Stimulated activated CD8-positive, alpha-beta memory T cell treated with anti-CD3 and anti-CD28 coated beads, Interleukin-12 subunit alpha, Interleukin-12 subunit beta, amount 100 ng/mL, for 4 hours (primary cell): ENCODE results near the gene TCF23.
"Not testable (repeated sequence)": the region's sequence is repeated elsewhere in the genome, so short reads cannot be mapped to it uniquely, and the experiment has no call there.

Experiments
- DNase-seq: peaks from one replicate; pipeline ENCODE4 v3.0.0-alpha.2; 2020; ENCODE audit warnings: low read depth

TCF23 gene

DNA sequence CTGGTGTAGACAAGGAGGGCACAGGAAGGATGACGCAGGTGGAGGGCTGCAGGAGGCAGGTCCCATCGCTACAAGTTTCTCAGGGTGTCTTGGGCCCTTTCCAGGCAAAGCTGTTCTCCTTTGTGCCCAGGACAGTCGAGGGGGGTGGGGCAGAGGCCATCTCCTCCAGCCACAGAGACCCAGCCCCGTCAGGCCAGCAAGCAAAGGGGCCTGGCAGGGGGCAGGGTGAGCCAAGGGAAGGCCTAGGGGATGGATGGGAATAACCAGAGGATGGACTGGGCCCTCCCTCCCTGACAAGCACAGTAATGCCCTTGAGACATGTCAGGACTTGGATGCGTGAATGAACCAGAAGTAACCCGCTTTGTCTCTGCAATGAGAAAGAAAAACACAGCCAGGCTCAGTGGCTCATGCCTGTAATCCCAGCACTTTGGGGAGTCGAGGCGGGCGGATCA, 6.3 kb downstream of the TCF23 start:
- DNase-seq, result no peak

DNA sequence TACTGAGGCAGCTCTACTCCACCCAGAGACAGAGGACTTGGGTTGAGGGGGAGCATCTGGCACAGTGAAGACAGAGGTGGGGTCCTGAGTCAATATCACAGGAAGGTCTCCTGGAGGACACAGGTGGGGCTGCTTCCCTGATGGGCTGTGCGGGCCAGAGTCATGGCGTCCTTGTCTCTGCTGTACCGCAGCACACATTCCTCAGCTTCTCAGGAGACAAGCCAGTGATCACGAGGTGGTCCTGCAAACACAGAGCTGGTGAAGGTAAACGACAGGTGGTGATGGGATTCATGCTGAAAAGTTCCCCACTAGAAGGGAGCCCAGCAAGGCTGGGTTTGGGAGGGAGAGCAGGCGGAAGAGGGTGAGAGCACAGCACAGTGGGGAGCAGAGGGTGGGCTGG, 9.7 kb downstream of the TCF23 start:
- DNase-seq, result no peak

DNA sequence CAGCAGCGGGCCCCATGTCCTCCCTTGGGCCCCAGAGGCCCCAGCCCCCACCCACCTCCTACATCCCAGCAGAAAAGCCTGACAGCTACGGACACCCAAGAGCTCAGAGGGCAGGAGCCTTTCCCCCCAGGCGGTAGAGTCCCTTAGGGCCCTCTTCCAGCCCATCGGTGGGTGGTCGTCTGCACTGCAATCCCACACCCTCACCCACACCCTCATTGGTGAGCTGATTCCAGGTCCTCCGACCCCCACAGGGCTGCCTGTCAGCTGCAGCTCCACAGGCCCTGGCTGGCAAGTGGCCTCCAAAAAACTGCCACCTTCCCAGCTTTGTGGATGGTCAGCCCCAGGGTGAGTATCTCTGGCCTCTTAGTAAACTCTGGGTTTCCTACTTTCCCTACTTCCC, 10.5 kb downstream of the TCF23 start:
- DNase-seq, result no peak

DNA sequence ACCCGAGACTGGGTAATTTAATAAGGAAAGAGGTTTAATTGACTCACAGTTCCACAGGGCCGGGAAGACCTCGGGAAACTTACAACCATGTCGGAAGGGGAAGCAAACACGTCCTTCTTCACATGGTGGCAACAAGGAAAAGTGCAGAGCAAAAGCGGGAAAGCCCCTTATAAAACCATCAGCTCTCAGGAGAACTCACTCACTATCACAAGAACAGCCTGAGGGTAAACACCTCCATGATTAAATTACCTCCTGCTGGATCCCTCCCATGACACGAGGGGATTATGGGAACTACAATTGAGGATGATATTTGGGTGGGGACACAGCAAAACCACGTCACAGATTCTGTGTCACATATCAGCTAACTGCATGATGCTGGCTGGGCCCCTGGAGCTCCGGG, 11.4 kb downstream of the TCF23 start:
- no peak for DNase-seq

DNA sequence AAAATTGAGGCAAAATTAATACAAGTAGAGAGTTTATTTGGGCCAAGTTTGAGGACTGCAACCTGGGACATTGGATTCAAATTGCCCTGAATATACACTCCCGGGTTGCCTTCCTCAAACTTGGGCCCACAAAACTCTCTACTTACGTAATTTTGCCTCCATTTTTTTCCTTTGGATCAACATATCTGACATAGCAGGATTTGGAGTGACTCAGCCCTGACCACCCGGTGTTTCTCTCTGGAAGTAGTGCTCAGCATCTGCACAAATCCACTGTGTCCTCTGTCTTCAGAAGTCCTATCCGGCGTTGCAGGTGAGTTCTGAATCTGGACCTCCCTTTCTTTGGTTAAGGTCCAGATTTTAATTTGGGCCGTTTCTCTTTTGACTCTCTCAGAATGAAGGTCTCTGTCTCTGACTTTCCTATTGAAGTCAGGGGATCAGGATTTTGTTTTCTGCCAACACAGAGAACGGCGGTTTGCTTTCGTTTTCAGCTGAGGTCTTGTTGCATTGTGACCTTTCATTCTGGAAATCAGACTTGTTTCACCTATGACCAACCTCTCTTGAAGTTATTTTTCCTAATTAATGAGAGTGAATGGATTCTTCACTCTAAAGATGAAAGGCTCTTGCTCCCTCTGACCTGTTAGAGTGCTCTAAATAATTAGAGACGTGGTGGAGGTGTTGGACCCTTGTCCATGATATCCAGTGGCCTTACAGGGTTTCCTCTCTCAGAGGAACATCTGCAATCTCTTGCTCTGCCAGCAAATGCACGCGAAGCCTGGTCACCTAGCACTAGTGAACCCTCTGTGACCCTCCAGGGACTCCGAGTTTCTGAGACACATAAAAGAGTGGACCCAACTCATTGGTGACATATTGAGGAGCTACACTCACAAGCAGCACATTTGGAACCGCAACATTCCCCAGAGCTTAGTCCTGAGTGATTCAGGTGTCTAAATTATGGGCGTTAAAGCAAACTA, 13.6 kb downstream of the TCF23 start:
- no peak for DNase-seq

DNA sequence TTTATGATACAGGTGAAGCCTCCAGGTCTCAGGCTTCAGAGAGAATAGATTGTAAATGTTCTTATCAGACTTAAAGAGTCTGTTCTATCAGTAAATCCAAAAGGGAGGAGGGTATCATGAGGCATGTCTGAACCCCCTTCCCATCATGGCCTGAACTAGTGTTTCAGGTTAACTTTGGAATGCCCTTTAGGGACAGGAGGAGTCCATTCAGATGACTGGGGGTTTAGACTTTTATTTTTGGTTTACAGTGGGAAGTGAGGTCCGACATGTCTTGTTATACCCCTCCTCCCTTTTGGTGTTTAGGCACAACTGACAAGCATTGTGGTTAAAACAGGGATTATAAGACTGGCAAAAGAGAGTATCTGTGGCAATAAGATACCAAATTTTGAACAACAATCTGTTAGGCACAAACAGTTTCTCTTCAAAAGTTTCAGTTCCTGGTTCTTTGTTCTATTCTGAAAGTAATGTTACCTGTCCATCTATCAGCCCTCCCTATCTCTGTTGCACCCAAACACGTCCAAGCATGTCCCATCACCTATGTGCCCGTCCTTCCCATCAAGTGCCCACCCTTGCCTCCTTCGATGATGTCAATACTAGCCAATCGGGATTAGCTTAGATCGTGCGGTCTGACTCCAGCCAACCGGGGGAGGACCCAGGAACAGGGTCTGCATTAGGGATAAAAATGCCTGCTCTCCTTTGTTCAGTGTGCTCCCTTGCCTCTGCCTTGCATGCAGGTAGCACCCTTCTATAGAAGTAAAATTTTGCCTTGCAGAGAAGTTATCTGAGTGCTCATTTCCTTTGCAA, 16.4 kb downstream of the TCF23 start:
- DNase-seq, result no peak

DNA sequence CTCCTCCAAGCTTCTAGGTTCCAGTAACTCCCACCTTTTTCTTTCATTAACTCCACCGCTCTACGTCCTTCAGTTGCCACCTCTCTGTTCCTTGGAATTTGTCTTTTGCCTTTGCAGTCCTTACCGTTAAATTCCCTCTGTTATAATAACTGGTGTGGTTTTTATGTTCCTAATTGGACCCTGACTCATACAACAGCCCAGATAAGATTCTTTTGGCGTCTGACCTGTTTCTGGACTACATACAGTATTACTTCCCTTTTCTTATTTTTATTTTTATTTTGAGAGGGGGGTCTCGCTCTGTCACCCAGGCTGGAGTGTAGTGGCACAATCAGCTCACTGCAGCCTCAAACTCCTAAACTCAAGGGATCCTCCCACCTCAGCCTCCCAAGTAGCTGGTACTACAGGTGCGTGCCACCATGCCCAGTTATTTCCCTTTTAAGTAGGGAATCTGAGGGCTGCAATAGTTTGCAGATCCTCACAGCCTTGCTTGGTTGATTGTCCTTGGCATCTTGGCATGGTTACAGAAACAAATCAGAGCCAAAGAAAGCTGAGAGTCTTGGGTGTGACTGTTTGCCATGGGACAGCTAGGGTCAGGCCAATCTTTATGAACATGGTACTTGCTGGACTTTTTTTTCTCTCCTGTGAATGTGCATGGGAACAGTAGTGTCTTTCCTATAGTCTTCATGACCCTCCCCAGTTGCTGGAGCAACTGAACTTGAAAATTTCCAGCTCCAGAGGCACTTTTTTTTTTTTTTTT, 22.0 kb downstream of the TCF23 start:
- DNase-seq, result no peak

DNA sequence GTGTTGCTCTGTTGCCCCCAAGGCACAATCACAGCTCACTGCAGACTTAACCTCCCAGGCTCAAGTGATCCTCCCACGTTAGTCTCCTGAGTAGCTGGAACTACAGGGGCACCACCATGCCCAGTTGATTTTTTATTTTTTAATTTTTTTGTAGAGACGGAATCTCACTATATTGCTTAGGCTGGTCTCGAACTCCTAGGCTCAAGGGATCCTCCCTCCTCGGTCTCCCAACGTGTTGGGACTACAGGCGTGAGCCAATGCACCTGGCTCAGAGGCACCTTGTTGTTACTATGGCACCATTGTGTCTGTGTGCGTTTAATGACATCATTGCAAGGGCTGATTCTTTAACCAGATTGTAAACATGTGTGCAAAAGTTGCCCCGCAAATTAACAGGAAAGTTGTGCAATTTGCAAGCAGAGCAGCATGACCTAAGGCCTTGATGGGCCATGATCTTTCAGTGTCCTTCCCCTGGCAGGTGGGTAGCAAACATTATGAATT, 22.6 kb downstream of the TCF23 start:
- DNase-seq, result no peak

DNA sequence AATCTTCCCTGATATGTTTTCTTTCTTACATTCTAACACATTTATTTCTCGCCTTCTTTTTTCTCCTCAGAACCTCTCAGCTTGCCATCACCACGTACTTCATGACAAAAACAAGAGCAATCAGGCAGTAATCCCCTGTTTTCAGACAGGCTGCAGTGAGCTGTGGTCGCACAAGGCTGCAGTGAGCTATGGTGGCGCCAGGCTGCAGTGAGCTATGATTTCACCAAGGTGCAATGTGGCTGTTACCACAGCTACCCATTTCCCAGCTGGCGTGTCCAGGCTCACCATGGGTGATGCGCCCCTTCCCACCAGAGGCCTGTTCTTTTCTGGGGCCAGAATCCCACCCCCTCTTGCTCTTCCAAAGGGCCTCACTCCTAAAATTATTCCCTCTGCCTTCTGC, 25.8 kb downstream of the TCF23 start:
- DNase-seq, result no peak

DNA sequence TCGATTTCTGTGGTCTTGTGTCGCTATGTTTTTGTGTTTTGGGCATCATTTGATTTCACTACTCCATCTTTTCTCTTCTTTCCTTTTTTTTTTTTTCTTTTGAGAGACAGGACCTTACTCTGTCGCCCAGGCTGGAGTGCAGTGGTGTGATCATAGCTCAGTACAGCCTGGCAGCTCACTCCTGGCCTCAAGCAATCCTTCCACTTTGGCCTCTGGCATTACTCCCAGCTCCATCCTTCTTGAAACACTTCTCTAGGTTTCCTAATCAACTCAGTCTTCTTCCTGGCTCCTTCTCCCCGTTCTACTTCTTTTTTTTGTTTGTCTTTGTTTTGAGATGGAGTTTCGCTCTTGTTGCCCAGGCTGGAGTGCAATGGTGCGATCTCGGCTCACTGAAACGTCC, 26.5 kb downstream of the TCF23 start:
- DNase-seq, result no peak

DNA sequence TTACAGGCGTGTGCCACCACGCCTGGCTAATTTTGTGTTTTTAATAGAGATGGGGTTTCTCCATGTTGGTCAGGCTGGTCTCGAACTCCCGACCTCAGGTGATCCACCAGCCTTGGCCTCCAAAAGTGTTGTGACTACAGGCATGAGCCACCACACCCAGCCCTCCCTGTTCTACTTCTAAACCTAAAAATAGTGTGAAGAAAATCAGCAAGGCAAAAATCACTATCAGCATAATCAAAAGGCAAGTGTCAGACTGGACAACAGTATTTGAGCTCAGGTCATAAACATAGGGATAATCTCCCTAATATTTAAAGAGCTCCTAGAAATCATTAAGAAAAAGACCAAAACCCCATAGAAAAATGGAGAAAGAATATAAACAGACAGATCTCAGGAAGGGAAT, 27.0 kb downstream of the TCF23 start:
- not testable (repeated sequence) for DNase-seq

DNA sequence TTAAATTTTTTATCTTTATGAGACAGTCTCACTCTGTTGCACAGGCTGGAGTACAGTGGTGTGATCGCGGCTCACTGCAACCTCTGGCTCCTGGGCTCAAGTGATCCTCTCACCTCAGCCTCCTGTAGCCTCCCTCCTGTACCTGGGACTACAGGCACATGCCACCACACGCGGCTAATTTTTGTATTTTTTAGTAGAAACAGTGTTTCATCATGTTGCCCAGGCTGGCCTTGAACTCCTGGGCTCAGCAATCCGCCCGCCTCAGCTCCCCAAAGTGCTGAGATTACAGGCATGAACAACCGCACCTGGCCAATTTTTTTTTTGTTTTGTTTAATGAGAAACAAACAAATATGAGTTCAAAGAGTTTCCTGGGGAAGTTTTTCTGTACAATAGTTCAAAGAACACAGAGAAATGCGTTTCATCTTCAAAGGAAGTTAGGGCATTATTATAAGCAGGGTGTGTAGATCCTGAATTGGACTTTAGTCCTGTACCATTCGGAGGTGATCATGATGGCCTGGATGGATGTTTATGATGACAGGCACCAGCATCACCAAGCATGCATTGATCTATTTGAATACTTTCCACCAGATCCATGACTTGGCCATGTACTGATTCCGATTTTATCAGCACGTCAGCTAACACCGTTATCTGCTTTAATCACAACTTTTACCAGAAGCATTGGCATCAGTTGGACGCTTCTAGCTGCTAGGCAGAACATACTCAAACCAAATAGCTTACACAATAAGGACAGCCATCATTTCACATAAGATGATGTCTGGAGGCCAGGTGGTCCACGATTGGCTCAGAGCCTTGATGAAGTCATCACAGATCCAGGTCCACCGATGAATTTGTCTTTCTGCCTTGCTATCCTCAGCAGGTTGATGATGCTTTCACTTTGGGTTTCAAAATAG, 28.9 kb downstream of the TCF23 start:
- DNase-seq, result no peak

DNA sequence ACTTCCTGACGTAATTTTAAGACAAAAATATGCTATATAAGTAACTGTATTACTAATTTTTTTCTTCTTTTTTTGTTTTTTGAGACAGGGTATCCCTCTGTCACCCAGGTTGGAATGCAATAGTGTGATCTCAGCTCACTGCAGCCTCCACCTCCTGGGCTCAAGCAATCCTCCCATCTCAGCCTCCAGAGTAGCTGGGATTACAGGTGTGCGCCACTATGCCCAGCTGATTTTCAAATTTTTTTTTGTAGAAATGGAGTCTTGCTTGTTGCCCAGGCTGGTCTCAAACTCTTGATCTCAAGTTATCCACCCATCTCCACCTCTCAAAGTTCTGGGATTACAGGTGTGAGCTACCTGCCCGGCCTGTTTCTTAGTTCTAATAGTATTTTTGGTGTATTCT, 29.7 kb downstream of the TCF23 start:
- no peak for DNase-seq

DNA sequence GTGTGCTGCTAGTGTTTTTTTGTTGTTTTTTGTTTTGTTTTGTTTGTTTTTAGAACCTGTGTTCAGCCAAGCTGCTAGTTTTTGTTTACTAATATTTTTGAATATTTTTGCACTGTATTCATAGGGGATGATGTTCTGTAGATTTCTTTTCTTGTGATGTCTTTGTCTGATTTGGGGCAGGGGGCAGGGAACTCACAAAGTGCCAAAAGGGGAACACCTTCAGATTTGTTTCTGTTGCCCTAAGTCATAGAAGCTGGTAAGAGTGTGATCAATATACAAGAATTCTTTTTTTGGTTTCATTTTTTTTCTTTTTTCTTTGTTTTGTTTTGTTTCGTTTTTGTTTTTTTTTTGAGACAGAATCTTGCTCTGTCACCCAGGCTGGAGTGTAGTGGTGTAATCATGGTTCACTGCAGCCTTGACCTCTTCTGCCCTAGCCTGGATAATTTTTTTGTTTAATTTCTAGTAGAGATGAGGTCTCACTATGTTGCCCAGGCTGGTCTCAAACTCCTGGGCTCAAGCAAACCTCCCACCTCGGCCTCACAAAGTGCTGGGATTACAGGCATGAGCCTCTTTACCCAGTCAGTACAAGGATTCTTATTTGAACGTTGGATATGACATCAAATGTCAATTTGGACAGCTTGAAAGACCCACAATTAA, 30.7 kb downstream of the TCF23 start:
- DNase-seq, result no peak

DNA sequence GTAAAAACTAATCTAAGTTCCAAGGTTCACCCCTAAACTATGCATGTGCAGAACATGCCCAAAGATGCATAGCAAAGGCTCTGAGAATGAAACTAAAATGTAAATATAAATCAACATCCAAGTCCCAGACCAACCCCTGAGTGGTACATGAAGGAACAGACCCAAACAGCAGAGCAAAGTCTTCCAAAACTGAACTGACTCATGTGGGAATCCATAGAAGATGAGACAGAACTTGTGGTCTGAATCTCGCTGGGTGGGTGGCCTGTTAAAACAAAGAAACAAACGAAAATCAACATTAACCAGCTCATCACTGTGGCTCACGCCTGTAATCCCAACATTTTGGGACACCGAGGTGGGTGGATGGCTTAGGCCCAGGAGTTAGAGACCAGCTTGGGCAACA, 33.5 kb downstream of the TCF23 start:
- no peak for DNase-seq

DNA sequence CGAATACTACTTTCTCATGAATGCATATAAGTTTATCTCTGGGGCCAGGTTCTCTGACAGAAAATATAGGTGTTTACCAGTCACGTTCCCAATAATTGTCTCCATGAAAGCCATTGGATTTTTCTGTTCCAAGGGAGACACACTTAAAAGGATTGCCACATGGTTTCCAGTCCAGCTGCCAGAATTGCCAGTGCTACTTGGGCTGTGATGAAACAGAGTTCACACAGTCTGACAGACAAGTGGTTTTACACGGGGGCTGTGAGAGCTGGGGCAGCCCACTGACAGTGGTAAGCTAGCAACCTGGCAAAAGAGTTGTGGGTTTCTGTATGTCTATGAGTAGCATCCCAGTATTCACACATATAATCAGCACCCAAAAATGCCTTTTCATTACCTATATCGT, 35.3 kb downstream of the TCF23 start:
- no peak for DNase-seq

DNA sequence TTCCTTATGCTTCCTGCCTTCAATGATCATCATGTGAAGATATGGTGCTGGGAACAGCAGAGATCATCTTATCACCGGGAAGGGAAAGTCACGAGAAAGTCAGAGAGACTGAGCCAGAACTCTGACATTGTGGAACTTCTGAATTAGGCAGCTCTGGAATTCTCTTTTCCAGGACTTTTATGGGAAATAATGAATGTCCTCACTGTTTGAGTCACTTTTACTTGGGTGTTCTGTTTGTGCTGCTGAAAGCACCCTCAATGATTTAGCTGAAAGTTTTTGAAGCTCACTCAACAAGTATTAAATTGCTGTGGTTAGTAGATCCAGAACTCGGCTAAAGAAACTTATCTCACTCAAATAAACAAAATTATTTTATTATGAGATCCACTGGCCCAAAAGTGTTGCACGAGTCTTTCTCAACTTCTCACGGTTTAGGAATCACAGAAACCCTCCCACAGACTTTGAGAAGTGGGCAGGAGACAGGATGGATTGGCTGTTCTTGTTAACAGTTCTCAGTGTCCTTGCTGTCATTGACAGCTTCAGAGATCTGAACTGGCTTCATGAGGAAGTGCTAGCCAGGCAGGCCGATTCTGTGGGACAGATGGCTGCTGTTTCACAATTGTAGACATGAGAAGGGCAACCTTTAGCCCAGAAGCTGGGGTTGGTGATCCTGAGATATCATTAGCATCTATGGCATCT, 36.7 kb downstream of the TCF23 start:
- no peak for DNase-seq

DNA sequence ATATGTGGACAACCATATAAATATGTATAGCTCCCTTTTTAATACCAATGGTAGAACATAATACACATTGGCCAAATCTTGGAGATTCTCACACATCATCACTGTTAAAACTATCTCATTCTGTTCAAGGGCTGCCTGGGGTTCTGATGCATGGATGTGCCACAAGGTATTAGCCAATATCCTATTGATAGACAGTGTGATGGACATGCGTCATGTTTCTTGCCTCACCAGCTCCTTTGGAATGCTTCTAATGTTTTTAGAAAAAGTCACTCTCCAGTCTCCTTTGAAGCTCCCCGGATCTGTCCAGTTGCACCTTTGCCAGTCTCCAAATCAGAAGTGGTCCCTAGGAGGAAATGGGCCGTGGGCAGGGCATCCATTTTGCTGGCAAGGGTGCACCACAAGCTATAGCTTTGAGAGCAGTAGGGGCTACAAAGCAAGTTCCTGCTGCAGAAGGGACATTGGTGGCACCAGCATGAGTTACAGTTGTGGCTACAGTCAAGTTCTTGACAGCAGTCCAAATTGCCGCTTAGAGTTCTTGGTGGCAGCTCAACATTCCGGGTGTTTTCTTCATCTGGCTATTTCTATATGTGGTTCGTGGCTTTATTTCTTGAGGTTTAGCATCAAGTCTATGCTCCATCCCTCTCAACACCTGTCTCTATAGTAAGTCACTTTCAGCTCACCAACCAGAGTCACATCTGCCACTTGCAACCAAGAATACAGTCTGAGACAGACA, 38.0 kb downstream of the TCF23 start:
- no peak for DNase-seq

DNA sequence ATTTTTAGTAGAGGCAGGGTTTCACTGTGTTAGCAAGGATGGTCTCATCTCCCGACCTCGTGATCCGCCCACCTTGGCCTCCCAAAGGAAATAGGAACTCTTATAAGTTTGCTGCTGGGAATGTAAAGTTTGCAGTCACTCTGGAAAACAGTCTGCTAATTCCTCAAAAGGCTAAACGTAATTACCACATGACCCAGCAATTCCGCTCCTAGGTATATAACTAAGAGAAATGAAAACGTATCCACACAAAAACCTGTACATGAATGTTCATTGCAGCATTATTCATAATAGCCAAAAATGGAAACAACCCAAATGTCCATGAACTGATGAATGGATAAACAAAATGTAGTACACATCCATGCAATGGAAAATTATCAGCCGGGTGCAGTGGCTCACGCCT, 41.2 kb downstream of the TCF23 start:
- no peak for DNase-seq
